ENCODE data around the gene RTTN. TPM values are rescaled to one million over a fixed set of nuclear protein-coding genes. Genes with fewer than 3 reads are reported as not detected.

The RTTN gene, protein sequence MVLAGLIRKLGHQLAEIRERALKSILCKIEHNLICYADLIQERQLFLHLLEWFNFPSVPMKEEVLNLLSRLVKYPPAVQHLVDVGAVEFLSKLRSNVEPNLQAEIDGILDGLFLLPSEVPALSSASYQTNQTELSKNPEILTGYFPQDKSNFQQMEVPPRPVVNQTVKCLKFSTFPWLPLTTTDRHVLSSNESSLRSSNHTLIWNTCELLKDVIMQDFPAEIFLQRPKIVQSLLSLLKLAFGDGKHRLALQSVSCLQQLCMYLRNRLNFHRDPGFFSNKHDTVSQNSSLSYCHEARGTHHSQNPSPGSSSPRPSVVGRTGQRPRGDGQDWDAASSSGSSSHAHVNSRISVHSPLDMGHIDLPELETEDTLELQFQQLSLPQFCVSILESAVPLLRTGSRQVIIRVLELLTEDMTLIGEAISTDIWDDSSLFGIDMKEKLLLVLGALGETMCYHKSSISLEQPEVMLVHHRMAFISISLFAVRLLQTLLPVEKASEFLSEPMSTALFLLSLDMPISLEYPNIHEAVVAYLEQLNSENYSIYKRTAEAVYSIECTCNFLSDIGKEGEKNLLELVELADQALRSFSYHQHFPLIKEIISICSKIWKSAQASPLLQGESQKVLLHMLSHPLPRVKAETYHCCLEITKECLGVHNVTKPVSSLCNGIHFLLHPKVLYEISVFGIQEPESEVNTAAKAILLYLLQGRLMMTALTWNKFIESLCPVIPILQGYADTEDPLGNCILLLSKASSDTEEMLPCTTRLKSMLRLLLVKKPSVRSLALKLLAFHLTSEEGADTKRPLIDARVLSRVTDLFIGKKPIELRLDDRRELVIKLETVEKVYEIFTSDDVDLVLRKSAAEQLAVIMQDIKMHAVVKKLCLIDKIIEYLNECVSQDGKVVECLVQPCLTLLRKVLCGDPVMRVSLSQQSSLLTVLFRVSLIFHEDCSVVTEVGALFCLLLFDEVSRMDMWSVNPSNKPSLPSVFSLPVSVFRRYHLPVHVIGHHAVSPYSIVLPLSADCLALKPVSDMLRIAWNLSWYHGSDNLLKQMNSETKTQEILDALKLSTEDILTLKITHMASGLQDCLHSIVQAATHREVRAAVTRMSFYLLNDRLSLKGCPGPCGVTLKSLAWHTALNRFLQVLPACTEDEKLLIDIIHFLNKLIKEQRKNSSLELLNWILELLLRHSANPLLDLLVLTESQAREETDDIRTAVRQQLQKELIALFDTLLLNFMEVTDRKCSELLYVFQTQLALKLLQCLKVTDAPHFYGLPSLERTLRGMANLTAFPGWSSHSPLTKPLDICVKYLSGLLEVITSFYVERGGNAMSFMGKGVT (N-terminal part only)
- total RNA-seq (2013) = 6.8 TPM
- polyA plus RNA-seq (1 to 10 TPM in 1 of 3 donors, under 1 TPM in 2; 0.22 to 2.7 (median 0.25) TPM), polyA minus RNA-seq (4.9 and 5.0 TPM in 2 replicates), total RNA-seq (4.0 to 26.4 (median 14.1) reads per million in 11 experiments)

DNA sequence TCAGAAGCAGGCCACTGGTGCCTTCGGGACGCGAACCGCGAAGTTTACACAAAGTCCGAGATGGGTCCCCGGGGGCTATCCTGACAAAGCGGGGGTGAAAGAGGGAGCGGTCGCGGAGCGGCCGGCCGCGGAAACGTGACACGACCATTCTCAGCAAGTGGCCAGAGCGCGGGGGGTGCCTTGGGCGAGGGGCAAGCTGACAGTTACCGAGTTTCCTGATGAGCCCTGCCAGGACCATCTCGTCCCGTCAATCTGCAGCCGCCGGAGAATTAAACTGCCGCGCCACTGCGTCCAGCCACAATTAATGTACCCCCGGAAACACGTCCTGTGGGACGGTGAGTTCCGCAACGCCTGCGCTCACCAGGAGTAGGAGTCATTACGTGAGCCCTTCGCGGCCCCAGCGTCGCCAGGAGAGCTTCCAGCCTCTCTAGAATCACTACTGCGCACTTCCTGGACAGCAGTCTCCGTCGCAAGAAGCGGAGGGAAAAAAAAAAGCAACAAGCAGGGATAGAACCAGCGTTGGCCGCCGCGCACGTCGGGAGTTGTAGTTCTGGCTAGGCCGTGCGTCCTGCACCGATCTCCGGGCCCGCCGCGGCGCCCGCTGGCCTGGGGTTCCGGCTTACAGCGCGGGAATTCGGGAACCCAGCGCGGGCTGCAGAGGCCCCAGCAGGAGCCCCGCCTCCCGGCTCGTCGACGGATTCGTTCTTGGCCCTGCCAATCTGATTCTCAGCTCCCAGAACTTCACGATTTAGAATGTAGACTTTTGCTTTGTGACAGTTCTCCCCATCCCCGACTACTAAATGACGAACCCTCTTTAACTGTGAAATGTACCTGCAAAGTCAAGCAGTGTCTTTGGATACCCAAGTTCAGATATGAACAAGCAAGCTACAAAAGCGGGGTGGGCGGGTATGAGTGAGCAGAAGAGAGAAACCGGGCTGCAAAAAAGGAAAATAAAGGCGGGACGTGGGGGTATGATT lies at the start of gene RTTN:
Gene RTTN (minus strand): TSS at position 267 of the 977 bp plus-strand sequence. CDS start 29 bp downstream, at position 238.
- Histone ChIP-seq H3K36me3 (replicated peaks in 1 of 2; ENCODE audit: control insufficient read depth in 1 of 2, insufficient read depth in 2 of 2, low read length in 2 of 2) (peaks cover 0 to 11% of the 10 kb centered on the region in 2 donors), H4K20me1 (ENCODE audit: insufficient read depth, low read length) (no peaks in the 10 kb centered on the region), H3K27me3 (ENCODE audit: control insufficient read depth in 2 of 2, insufficient read depth in 2 of 2, low read length in 2 of 2) (no peaks in the 10 kb centered on the region), H3K9me3 (replicated peaks in 1 of 2; ENCODE audit: control insufficient read depth in 1 of 2, insufficient read depth in 1 of 2, low read length in 2 of 2) (no peaks in the 10 kb centered on the region), H3K9ac (ENCODE audit: insufficient read depth, low read length, poor library complexity, severe bottlenecking) (peak within 1 kb of the TSS; percentile 79), H3K27ac (ENCODE audit: low read depth in 1 of 2, low read length in 2 of 2) (peak within 1 kb of the TSS; percentile 95 to 97), H2AFZ (ENCODE audit: insufficient read depth, low read depth, low read length, poor library complexity, severe bottlenecking) (peak within 1 kb of the TSS; percentile 94), H3K4me2 (replicated peaks; ENCODE audit: extremely low read depth, low read length, poor library complexity, severe bottlenecking) (peak within 1 kb of the TSS; percentile 92), H3K4me1 (ENCODE audit: control insufficient read depth in 1 of 2, insufficient read depth in 2 of 2, low read length in 2 of 2) (peaks cover 10 to 17% of the 10 kb centered on the region in 2 donors), H3K79me2 (ENCODE audit: insufficient read depth, low read length) (peaks cover 9% of the 10 kb centered on the region), H3K4me3 (replicated peaks in 1 of 3; ENCODE audit: low read depth in 2 of 3, low read length in 3 of 3) (peak within 1 kb of the TSS; percentile 69 to 86 (median 84))
- under 1% methylated on average over 75 of the region's 78 CpGs for WGBS (ENCODE audit: insufficient coverage)
- Mint-ChIP-seq H3K4me3 (peak within 1 kb of the TSS; percentile 89 to 98), H3K36me3 (peaks cover 3 to 4% of the 10 kb centered on the region in 2 donors), H3K9me3 (no peaks in the 10 kb centered on the region), H3K4me1 (peaks cover 15% of the 10 kb centered on the region), H3K27ac (peak within 1 kb of the TSS; percentile 98 to 100 (median 99)), H3K27me3 (ENCODE audit: low read depth in 3 of 3) (peaks cover 2 to 7% (median 3%) of the 10 kb centered on the region in 3 donors)
- TF ChIP-seq CTCF (IDR thresholded peaks at IDR 0.05) = no peak
- peak; percentile 83 to 91 (median 86) for DNase-seq
- intact Hi-C loops (cut with micrococcal nuclease) = loop anchor here (5.0 kb wide), 2 partner anchors 82 to 227 kb away; partner anchors contain the start of gene SOCS6 (in 1 of the 2)

All from CD14-positive monocyte (primary cell).